ENCODE results near the gene STOX2.

The STOX2 gene

GRCh38 chr4:183936574-183937345, 31.7 kb downstream of the STOX2 start:
- TF ChIP-seq RAD21 (IDR thresholded peaks at IDR 0.05; ENCODE audit: low read depth), result no peak
- no peak for TF ChIP-seq NFIC (IDR thresholded peaks at IDR 0.05)
- no peak for TF ChIP-seq EGR1 (IDR thresholded peaks at IDR 0.05)
- no peak for TF ChIP-seq TCF12 (IDR thresholded peaks at IDR 0.05; ENCODE audit: low read depth)
- TF ChIP-seq REST (IDR thresholded peaks at IDR 0.05; ENCODE audit: low read depth), result no peak
- TF ChIP-seq CEBPB (IDR thresholded peaks at IDR 0.05), result no peak
- no peak for TF ChIP-seq ZBTB7A (IDR thresholded peaks at IDR 0.05; ENCODE audit: low read depth)
- TF ChIP-seq USF1 (IDR thresholded peaks at IDR 0.05), result no peak
- no peak for TF ChIP-seq CREB1 (IDR thresholded peaks at IDR 0.05; ENCODE audit: low read depth)
- TF ChIP-seq FOXM1 (IDR thresholded peaks at IDR 0.05; ENCODE audit: borderline replicate concordance, low read depth), result no peak
- TF ChIP-seq TAF1 (IDR thresholded peaks at IDR 0.05; ENCODE audit: low read depth), result no peak

DNA sequence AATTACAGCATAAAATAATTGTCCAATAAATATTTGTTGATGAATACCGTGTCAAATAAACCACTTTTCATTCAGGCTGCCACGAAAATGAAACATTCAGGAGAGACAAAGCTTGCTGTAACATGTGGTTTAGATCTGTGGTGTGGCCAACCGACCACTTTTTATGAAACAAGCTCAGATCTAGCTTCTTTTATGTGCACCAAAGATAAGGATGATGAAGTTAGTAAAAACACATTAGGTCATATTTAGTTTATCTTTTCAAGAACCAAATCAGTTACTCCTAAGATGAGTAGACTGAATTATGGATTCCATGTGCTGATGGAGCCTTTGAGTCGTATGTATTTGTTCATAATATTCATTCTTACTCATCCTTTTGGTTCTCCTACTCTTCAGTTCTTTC, 35.8 kb downstream of the STOX2 start:
- no peak for TF ChIP-seq CEBPB (IDR thresholded peaks at IDR 0.05)

DNA sequence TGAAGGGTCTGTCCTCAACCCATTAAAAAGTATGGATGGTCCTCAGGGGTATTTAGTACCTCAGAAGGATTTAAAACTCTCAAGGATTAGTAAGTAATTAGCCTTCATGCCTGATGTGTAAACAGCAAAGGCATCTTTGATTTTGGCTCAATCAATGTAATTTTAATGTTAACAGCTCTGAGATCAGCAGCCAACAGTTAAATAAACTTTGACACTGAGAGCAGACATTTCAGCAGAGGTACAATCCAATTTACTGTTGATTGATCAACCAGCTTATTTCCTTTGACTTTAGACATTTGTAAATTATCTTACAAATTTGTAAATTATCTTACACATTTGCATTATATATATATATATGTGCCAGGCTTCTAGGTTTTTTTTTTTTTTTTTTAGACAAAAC, 36.9 kb downstream of the STOX2 start:
- TF ChIP-seq TAF1 (IDR thresholded peaks at IDR 0.05; ENCODE audit: low read depth) (no peak), EGR1 (IDR thresholded peaks at IDR 0.05) (no peak), TEAD4 (IDR thresholded peaks at IDR 0.05) (no peak), RAD21 (IDR thresholded peaks at IDR 0.05; ENCODE audit: low read depth) (no peak), TCF12 (IDR thresholded peaks at IDR 0.05; ENCODE audit: low read depth) (no peak), NFIC (IDR thresholded peaks at IDR 0.05) (no peak), MAX (IDR thresholded peaks at IDR 0.05) (no peak), FOXM1 (IDR thresholded peaks at IDR 0.05; ENCODE audit: borderline replicate concordance, low read depth) (no peak), EP300 (IDR thresholded peaks at IDR 0.05; ENCODE audit: borderline replicate concordance) (no peak), REST (IDR thresholded peaks at IDR 0.05; ENCODE audit: low read depth) (no peak), YY1 (IDR thresholded peaks at IDR 0.05; ENCODE audit: low read depth) (no peak), CREB1 (IDR thresholded peaks at IDR 0.05; ENCODE audit: low read depth) (no peak), USF1 (IDR thresholded peaks at IDR 0.05) (no peak), CEBPB (IDR thresholded peaks at IDR 0.05) (no peak), ZBTB7A (IDR thresholded peaks at IDR 0.05; ENCODE audit: low read depth) (no peak)

DNA sequence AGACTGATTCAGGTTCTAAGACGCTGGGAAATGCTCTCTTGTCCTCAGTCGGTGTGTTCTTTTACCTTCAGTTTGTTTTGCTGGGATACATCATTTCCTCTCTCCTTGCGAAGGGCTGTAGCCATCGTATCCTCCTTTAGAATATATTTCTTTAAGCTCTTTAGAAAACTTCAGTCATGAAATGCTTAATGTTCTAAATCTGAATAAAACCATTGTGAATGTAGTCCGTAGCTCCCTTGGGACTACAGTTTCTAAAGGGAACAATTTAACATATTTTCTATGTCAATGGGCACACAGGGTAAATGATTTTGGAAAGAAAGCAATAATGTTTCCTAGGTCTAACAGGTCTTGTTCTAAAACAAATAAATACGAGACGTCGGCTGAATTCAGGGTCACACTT, 40.6 kb downstream of the STOX2 start:
- TF ChIP-seq REST (IDR thresholded peaks at IDR 0.05; ENCODE audit: low read depth) (no peak), CEBPB (IDR thresholded peaks at IDR 0.05) (no peak), CREB1 (IDR thresholded peaks at IDR 0.05; ENCODE audit: low read depth) (no peak), EP300 (IDR thresholded peaks at IDR 0.05; ENCODE audit: borderline replicate concordance) (no peak), FOXM1 (IDR thresholded peaks at IDR 0.05; ENCODE audit: borderline replicate concordance, low read depth) (no peak), TAF1 (IDR thresholded peaks at IDR 0.05; ENCODE audit: low read depth) (no peak), MAX (IDR thresholded peaks at IDR 0.05) (no peak), EGR1 (IDR thresholded peaks at IDR 0.05) (no peak), TCF12 (IDR thresholded peaks at IDR 0.05; ENCODE audit: low read depth) (no peak), YY1 (IDR thresholded peaks at IDR 0.05; ENCODE audit: low read depth) (no peak), NFIC (IDR thresholded peaks at IDR 0.05) (no peak), TEAD4 (IDR thresholded peaks at IDR 0.05) (no peak), ZBTB7A (IDR thresholded peaks at IDR 0.05; ENCODE audit: low read depth) (no peak)

All from Ishikawa (cell line).